ENCODE measurements around the gene HOXA4.

HOXA4 gene

GRCh38 chr7:27096768-27097514 lies 33.6 kb downstream of the HOXA4 start:
- no peak for TF ChIP-seq CTCF (IDR thresholded peaks at IDR 0.05; ENCODE audit: insufficient read depth, missing control alignments)
- FAIRE-seq (no peak), DNase-seq (ENCODE audit: insufficient read length, low spot score) (no peak)

- FAIRE-seq: no peak
- DNase-seq (ENCODE audit: insufficient read length, low spot score): no peak
Observed at GRCh38 chr7:27095897-27096767, 34.4 kb downstream of the HOXA4 start, which contains the start of gene HOXA1. HOXA1 (minus strand) TSS chr7:27096000; CDS start chr7:27095912, 88 bp downstream.

GRCh38 chr7:27095050-27095896 lies 35.3 kb downstream of the HOXA4 start:
- FAIRE-seq (no peak), DNase-seq (ENCODE audit: insufficient read length, low spot score) (no peak)
- TF ChIP-seq CTCF (IDR thresholded peaks at IDR 0.05; ENCODE audit: insufficient read depth, missing control alignments): no peak

More at GRCh38 chr7:27095897-27096767, 34.4 kb downstream of the HOXA4 start, which contains the start of gene HOXA1:
- no peak for TF ChIP-seq CTCF (IDR thresholded peaks at IDR 0.05; ENCODE audit: insufficient read depth, missing control alignments)

GRCh38 chr7:27094304-27095049 lies 36.1 kb downstream of the HOXA4 start:
- FAIRE-seq: no peak
- DNase-seq (ENCODE audit: insufficient read length, low spot score): no peak
- TF ChIP-seq CTCF (IDR thresholded peaks at IDR 0.05; ENCODE audit: insufficient read depth, missing control alignments): no peak

GRCh38 chr7:27093184-27093895 lies 37.2 kb downstream of the HOXA4 start:
- FAIRE-seq: no peak

More at GRCh38 chr7:27093184-27093895, 37.2 kb downstream of the HOXA4 start:
- TF ChIP-seq CTCF (IDR thresholded peaks at IDR 0.05; ENCODE audit: insufficient read depth, missing control alignments): no peak
- DNase-seq (ENCODE audit: insufficient read length, low spot score): no peak

All from D721Med (cell line).